Measurements from ENCODE around the gene PDSS2.

PDSS2 gene

GRCh38 chr6:107328081-107328480, 131.3 kb downstream of the PDSS2 start:
- ChIA-PET POLR2A (no interaction called here), CTCF (interaction anchor here (1.1 to 4.3 kb wide), 3 partner anchors 9 to 12 kb away, joined by 3 to 31 read pairs (median 4); no protein-coding TSS in a partner anchor)

DNA sequence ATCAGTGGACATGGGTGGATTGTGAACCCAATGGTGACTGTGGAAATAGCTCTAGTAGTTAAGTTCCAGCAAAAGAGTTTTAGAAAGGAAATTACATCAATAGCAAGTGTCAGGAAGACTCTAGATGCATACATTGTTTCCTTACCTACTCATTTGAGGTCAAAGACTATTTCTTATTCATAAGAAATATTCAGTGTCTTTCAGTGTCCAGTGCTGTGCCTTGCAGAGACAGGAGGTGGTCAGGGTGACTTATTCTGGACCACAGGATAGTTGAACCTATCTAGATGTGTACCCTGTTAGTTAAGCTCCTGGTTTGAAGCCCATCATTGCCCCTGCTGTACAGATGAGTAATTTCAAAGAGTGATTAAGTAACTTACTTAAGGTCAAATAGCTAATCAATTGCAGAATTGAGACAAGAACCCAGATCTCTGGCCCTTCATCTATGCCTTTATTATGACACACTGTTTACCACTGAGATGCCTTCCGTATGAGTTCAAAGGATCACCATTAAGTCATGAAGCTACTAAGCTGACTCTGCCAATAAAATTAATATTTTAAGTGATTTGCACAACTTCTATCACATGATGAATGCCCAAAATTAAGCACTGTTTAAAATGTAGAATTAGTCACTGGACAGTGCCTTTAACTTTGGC, 136.1 kb downstream of the PDSS2 start:
- DNase-seq (ENCODE audit: extremely low spot score) = no peak
- TF ChIP-seq, protein P1, sequence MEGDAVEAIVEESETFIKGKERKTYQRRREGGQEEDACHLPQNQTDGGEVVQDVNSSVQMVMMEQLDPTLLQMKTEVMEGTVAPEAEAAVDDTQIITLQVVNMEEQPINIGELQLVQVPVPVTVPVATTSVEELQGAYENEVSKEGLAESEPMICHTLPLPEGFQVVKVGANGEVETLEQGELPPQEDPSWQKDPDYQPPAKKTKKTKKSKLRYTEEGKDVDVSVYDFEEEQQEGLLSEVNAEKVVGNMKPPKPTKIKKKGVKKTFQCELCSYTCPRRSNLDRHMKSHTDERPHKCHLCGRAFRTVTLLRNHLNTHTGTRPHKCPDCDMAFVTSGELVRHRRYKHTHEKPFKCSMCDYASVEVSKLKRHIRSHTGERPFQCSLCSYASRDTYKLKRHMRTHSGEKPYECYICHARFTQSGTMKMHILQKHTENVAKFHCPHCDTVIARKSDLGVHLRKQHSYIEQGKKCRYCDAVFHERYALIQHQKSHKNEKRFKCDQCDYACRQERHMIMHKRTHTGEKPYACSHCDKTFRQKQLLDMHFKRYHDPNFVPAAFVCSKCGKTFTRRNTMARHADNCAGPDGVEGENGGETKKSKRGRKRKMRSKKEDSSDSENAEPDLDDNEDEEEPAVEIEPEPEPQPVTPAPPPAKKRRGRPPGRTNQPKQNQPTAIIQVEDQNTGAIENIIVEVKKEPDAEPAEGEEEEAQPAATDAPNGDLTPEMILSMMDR (IDR thresholded peaks at IDR 0.05; ENCODE audit: control extremely low read depth, extremely low read depth, low read depth, missing control alignments) = no peak
- ChIA-PET POLR2A (no interaction called here), CTCF (interaction anchor here (1.8 to 2.1 kb wide), 2 partner anchors 10 to 17 kb away, joined by 6 to 9 read pairs; no protein-coding TSS in a partner anchor)

More at GRCh38 chr6:107328081-107328480, 131.3 kb downstream of the PDSS2 start:
- no peak for DNase-seq (ENCODE audit: extremely low spot score)
- TF ChIP-seq, protein P1 (IDR thresholded peaks at IDR 0.05; ENCODE audit: control extremely low read depth, extremely low read depth, low read depth, missing control alignments) = no peak

GRCh38 chr6:107321793-107322192, 137.6 kb downstream of the PDSS2 start:
- CTCF ChIA-PET = interaction anchor here (0.9 kb wide), 1 partner anchor 10 kb away, joined by 3 read pairs; no protein-coding TSS in a partner anchor
- POLR2A ChIA-PET = no interaction called here
- TF ChIP-seq, protein P1 (IDR thresholded peaks at IDR 0.05; ENCODE audit: control extremely low read depth, extremely low read depth, low read depth, missing control alignments) = no peak
- no peak for DNase-seq (ENCODE audit: extremely low spot score)

DNA sequence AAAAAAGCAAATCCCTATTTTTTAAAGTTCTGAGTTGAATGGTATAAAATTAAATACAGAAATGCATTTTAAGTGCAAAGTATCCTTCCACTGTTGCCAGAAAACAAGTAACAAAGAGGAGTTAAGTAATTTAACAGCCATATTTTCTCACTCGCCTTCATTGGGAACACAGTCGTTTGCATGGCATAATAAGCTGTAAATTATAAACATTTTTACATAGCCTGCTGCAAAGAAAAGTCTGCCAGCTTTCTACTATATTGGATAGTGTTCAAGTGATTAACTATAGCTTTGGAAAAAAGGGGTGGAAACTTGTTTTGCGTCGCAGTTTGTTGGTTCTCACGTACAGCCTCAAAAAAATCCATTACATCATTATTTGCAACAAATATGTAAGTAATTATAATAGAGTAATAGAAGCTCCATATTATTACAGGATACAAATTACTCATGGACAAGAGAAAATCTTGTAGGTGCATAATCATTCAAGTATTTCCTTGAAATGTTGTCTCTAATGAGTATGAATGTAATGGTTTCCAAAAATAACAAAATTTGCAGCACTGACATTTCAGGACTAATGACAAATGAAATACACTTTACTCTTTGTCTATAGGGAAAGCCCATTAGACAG, 139.3 kb downstream of the PDSS2 start:
- ChIA-PET POLR2A (no interaction called here), CTCF (interaction anchor here (0.7 to 3.2 kb wide), 7 partner anchors 9 to 355 kb away, joined by 3 to 31 read pairs (median 3); partner anchors contain the start of gene PDSS2)
- TF ChIP-seq, protein P1 (IDR thresholded peaks at IDR 0.05; ENCODE audit: control extremely low read depth, extremely low read depth, low read depth, missing control alignments) = no peak
- no peak for DNase-seq (ENCODE audit: extremely low spot score)

- ChIA-PET CTCF (interaction anchor here (0.5 to 3.2 kb wide), 33 partner anchors 8 to 723 kb away, joined by 3 to 31 read pairs (median 3); partner anchors contain the start of gene PDSS2), POLR2A (no interaction called here)
- peak; percentile 62 for DNase-seq (ENCODE audit: extremely low spot score)
- TF ChIP-seq, protein P1 (IDR thresholded peaks at IDR 0.05; ENCODE audit: control extremely low read depth, extremely low read depth, low read depth, missing control alignments) = peak; percentile 69
Observed at GRCh38 chr6:107318100-107318736, 141.1 kb downstream of the PDSS2 start.

DNA sequence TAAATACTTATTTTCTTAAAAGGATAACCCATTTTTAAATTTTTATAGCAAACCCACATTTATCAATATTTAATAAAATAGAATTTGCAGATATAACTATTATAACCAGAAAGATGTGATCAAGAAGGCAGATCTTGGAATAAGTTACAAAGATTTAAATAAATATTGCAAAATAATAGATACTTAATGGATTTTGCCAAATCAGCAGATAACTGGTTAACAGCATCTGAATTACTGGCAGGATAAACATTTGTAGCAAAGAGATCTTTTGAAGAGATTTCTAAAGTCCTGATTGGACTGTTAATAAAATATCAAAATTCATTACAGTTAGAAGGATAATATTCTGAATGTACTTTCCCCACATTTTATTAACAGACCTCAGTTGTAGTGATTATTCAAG, 144.2 kb downstream of the PDSS2 start:
- POLR2A ChIA-PET = no interaction called here
- TF ChIP-seq, protein P1 (IDR thresholded peaks at IDR 0.05; ENCODE audit: control extremely low read depth, extremely low read depth, low read depth, missing control alignments) = no peak
- CTCF ChIA-PET = no interaction called here
- no peak for DNase-seq (ENCODE audit: extremely low spot score)

Measured in GM10248 (cell line).